HG03439 (cell line): ENCODE data around the gene DNMT1.
A peak's percentile ranks its signal among the peaks of the same experiment; 100 is the strongest.

Experiments used
- ATAC-seq: cut with Tn5 transposase; IDR thresholded peaks from one replicate; pipeline ENCODE4 v1.9.1; 2021; ENCODE audit warnings: mild to moderate bottlenecking, moderate library complexity; ENCODE audit not compliant: unreplicated experiment

Gene DNMT1

DNA sequence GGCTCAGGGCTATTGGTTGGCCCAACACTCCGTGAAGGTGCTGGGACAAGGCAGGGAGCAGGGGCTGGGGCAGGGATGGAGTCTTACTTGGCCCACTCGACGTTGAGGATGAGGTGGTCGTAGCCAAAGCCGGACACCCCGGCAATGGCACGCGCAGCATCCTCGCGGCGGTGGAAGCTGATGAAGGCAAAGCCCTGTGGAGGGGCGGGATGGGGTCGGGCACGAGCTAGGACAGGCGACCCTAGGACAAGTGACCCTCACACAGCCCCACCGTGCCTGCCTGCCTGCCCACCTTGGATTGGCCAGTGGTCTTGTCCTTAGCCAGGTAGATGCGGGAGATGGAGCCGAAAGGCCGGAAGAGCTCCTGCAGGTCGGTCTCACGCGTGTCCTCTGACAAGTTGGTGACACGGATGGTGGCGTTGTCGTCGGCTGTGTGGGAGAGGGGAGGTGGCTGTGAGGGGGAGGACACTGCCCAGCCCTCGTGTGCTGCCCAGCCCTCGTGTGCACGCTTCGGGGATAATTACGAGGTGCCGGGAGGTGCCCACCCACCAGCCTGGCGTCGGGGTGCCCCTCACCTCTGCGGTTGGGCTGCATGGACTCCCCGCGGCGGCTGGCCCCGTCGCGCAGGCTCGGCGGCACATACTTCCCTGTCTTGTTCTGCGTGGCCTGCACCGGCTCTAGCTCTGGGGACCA is 79.2 kb downstream of the DNMT1 start:
- ATAC-seq, result no peak

DNA sequence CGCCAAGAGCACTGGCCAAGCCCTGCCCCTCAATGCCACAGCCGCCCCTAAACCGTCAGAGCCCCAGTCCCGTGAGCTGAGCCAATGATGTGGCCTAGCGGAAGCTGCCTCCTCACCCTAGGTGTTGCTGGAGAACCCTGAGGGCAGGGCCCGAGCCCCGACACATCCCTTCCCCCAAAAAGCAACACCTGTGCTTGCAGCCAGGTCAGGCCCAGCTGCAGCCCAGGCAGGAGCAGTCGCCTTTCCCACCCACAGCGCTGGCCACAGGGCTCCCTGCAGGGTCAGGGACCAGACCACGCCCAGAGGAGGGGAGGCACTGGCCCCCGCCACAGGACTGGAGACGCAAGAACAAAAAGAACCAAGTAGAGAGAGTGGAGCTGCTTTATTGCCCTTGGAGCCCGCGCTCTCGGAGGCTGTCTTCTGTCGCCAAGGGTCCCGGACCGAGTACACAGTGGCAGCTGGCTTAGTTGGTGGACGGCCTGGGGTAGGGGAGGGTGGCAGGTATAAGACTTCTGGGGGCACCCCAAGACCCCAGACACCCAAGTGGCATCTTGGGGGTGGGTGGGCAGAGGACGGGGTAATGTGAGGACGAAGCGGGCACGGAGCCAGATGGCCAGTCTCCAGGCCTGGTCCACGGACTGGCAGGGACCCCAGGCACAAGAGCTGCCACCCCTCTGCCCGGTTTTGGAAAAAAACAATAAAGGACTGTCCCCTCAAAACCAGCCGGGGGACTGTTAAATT is 79.9 kb downstream of the DNMT1 start:
- no peak for ATAC-seq

DNA sequence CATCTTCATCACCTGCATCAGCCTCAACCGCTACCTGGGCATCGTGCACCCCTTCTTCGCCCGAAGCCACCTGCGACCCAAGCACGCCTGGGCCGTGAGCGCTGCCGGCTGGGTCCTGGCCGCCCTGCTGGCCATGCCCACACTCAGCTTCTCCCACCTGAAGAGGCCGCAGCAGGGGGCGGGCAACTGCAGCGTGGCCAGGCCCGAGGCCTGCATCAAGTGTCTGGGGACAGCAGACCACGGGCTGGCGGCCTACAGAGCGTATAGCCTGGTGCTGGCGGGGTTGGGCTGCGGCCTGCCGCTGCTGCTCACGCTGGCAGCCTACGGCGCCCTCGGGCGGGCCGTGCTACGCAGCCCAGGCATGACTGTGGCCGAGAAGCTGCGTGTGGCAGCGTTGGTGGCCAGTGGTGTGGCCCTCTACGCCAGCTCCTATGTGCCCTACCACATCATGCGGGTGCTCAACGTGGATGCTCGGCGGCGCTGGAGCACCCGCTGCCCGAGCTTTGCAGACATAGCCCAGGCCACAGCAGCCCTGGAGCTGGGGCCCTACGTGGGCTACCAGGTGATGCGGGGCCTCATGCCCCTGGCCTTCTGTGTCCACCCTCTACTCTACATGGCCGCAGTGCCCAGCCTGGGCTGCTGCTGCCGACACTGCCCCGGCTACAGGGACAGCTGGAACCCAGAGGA is 80.6 kb downstream of the DNMT1 start:
- no peak for ATAC-seq

DNA sequence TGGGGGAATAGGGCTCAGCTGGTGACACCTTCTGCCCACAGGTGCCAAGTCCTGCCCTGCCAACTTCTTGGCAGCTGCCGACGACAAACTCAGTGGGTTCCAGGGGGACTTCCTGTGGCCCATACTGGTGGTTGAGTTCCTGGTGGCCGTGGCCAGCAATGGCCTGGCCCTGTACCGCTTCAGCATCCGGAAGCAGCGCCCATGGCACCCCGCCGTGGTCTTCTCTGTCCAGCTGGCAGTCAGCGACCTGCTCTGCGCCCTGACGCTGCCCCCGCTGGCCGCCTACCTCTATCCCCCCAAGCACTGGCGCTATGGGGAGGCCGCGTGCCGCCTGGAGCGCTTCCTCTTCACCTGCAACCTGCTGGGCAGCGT is 81.2 kb downstream of the DNMT1 start:
- no peak for ATAC-seq

DNA sequence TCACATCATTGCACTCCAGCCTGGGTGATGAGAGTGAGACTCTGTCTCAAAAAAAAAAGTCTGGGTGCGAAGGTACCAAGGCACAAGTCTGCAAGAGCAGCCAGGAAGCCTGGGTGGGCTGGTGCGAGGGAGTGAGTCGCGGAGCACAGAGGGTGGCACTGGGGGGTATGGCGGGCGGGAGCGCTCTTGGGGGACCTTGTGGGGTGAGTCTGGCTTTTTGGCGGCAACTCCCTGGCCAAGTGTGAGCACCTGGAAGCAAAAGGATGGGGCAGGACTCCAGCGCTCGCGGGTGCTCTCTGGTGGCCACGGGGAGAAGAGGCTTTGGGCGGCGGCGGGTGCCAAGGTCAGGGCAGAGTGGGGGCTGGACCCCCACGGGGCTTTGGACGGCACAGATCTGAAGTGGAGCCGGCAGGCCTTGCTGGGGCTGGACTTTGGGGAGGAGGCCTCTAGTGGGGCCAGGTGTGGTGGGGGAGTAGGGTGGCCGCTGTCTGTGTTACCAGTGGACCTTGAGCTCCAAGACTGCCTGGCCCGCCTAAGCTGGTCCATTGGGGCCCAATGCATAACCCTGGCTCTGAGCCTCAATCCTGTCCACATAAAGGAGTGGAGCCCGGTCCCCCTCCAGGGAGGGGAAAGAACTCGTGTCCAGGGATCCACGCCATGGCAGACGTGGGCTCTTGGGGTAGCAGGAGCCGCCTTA is 81.7 kb downstream of the DNMT1 start:
- ATAC-seq, result no peak

DNA sequence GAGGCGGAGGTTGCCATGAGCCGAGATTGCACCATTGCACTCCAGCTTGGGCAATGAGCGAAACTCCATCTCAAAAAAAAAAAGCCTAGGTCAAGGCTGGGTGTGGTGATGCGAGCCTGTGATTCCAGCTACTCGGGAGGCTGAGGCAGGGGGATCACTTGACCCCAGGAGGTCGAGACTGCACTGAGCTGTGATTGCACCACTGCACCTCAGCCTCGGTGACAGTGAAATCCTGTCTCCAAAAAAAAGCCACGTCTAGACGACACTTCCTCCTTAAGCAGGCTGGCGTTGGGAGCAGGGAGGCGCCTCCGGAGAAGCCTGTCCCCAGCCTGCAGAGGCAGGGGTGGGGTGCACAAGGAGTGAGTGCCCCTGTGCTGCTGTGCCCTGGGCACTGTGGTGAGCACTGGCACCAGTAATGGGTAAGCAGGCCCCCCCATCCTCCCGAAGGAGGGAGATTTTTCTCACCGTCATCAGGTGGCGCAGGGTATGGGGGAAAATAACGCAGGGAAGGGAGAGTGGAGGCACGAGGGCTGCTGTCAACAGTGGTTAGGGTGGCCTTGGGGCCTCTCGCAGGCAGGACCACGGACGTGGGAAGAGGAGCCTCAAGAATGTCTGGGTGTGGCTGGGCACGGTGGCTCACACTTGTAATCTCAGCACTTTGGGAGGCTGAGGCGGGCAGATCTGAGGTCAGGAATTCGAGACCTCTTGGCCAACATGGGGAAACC is 82.6 kb downstream of the DNMT1 start:
- ATAC-seq, result no peak

DNA sequence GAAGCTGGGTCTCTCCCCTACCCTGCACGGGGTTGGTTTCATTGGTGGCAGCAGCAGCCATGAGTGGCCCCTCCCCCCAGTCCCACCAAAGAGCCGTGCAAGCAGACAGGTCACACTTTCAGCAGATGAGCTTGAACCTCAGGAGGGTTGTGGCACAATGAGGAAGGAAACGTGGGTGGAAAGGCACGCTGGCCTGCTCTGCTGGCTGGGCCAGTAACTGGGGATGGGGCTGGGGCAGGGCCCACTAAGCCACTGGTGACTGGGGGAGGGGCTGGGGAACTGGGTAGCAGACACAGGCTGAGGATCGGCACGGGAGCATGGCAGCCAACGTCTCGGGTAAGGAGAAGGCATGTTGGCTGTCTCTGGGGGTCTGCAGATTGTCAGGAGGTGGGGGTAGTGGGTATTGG is 83.3 kb downstream of the DNMT1 start, which contains the start of gene P2RY11:
P2RY11 (plus strand) TSS at position 289 of the 407 bp plus-strand sequence; CDS start at position 318, 29 bp downstream.
- ATAC-seq, result no peak

DNA sequence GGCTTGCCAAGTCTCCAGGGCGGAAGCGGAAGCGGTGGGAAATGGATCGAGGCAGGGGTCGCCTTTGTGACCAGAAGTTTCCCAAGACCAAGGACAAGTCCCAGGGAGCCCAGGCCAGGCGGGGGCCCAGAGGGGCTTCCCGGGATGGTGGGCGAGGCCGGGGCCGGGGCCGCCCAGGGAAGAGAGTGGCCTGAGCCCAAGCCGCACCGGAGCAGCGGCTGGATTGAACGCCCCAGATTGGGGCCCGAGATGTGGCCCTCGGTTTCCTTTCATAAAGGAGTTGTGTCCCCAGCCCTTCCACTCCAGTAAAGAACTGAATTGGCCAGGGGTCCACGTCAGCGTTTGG is 83.8 kb downstream of the DNMT1 start:
- no peak for ATAC-seq

DNA sequence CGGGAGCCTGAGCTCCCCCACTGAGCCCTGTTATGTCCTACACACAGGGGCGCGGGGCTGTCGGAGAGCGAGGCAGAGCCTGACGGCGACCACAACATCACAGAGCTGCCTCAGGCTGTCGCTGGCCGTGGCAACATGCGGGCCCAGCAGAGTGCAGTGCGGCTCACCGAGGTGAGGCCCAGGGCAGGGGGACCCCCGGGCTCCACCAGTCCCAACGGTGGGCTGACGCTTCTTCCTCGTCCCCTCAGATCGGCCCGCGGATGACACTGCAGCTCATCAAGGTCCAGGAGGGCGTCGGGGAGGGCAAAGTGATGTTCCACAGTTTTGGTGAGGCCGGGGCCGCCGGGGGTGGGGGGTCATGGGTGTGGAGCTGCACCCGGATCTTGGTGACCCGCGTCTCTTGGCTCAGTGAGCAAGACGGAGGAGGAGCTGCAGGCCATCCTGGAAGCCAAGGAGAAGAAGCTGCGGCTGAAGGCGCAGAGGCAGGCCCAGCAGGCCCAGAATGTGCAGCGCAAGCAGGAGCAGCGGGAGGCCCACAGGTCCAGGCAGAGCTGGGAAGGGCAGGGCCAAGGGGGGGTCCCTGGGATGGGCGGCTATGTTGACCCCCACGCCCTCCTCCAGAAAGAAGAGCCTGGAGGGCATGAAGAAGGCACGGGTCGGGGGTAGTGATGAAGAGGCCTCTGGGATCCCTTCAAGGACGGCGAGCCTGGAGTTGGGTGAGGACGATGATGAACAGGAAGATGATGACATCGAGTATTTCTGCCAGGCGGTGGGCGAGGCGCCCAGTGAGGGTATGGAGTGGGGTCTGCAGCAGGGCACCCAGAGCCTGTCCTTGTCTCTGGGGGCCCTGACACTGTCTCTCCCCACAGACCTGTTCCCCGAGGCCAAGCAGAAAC is 84.4 kb downstream of the DNMT1 start:
- ATAC-seq, result no peak

DNA sequence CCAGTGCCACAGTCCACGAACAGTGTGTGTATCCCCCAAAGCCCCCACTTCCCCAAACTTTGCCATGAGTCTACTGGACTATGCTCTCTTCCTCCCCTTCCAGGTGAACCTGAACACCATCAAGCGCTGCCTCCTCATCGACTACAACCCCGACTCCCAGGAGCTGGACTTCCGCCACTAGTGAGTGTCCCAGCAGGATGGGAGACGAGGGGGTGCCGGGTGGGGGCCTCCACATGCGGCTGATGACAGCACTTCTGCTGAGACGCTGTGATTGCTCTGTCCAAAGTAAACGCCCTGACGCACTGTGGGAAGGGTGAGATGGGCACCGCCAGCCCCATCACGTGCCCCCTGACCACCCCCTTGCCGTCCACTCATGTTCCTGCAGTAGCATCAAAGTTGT is 85.2 kb downstream of the DNMT1 start:
- ATAC-seq, result no peak

DNA sequence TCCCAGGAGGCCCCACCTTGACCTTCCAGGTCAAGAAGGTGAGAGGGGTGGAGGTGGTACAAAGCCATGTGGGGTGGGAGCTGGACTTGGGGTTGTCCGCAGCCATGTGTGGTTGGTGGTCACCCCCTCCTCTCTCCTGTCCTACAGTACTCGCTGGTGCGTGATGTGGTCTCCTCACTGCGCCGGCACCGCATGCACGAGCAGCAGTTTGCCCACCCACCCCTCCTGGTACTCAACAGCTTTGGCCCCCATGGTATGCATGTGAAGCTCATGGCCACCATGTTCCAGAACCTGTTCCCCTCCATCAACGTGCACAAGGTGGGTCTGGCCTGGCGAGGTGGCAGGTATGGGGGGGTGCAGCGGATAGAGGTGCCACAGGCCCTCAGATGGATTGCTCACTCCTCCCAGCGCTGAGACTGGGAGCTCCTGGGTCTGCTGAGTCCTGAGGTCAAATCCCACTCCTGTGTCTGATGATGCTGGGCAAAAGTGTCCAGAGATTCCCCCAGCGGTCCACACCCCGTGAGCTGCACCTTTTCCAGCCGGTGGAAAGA is 86.9 kb downstream of the DNMT1 start:
- no peak for ATAC-seq

DNA sequence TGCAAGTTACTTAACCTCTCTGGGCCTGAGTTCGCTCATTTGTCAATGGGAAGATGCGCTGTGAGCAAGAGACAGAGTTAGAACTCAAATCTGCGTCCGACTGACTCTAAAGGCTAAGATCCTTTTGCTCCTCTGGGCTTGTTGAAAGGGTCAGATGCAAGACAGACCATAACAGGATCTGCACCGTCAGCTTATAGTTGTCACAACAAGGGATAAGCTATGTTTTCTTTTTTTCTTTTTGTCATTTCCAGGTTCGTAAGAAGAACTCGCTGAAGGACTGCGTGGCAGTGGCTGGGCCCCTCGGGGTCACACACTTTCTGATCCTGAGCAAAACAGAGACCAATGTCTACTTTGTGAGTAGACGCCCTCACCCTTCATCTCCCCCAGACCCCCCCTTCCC is 87.5 kb downstream of the DNMT1 start:
- no peak for ATAC-seq

DNA sequence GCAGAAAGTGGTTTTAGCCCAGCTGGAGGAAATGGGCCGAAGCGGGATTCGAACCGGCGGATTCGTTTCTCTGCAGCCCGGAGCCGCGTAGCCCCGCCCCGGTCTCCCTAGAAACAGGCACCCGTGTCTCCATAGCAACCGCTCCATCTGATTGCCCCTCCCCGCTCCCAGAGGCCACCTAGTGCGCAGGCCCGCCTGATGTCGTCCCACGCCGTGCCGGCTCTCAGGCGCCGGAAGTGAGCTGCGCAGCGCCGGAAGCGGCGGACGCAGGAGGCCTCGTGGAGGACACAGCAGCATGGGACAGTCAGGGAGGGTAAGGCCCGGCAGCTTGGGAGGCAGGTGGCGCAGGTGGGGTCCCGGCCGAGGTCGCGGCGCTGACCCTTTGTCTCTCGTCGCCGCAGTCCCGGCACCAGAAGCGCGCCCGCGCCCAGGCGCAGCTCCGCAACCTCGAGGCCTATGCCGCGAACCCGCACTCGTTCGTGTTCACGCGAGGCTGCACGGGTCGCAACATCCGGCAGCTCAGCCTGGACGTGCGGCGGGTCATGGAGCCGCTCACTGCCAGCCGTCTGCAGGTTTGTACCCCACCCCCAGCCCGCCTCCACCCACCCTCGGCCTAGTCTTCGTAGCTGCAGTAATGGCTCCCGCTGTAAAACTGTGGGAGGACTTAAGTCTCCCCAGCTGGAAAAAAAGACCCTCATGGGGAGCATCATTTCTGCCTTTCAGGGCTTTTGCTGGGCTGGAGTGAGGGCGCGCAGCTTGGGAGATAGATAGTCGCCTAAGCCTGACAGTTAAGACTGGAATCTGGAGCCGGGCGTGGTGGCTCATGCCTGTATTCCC is 88.4 kb downstream of the DNMT1 start, which contains the start of gene PPAN:
PPAN (plus strand) TSS at position 263 of the 837 bp plus-strand sequence; CDS start at position 296, 33 bp downstream.
- peak; percentile 57 for ATAC-seq

DNA sequence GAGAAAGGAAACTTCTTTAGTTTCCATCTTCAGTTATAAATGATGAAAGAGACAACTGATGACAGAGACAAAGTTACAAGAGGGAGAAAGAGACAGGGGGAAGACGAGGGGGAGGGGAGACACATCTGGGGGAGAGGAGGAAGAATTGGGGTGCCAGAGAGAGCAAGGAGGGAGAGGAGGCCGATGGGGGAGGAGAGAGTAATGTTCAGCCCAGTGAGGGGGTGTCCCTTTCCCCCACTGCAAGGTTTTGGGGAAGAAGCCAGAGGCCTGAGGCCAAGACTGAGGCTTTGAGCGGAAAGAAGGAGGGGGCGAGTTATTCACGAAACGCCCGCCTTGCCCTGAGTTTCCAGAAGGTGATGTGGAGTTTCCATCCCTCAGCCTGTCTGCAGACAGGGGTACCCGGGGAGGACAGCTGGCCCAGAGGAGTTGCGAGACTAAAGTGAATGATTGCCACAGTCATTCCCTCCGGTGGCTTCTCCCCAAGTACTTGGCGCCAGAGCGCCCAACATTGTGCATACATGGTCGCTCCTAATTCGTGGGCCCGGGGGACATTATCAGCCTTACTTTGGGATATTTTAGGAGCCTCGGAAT is 89.1 kb downstream of the DNMT1 start:
- peak; percentile 19 for ATAC-seq

DNA sequence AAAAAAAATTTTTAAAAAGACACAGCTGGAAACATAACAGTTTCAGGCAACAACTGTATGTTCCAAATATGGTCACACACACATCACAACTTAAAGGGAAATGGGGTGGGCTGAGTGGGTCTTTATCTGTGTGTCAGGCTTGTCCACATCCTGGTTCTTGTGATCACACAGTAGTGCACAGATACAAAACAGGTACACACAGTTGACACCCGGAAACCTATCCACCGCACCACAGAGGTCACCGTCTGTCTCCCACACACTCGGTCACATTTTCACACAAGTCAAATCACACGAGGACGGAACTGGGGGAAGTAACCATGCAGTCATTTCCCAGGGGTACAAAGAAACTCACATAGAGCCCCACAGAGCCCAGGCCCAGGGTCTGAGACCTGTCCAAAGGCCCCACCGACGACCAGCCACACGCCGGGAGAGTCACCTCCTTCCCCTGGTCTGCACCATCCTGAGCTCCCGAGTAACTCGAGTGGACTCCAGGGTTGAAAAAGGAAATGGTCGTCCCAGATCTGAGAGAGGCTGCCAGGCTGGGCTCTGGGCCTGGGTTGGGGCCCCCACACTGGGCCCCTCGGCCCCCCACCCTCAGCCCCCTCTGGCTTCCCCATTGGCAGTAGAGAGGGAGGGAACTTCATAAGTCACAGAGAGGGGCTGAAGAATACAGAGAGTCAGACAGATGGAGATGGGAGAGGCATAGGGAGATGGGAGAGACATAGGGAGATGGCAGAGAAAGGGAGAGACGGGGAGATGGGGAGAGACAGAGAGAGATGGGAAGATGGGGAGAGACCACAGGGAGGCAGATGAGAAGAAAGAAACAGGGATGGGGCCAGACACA is 89.9 kb downstream of the DNMT1 start:
- ATAC-seq, result peak; percentile 35

DNA sequence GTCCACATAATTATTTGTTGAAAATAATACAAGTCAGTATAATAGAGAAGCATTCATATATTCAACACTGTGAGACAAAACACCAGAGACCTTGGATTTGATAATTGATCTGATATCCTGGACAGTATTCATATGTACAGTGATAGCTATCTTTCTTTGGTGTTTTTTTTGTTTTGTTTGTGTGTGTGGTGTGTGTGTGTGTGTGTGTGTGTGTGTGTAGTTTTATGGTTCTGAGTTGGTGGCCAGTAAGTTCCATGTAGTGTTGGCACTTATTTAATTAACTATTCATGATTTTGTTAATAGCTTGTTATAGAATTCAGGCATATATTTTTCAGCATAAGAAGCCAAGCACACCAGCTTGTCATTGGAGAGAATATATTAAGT is 90.6 kb downstream of the DNMT1 start:
- no peak for ATAC-seq

DNA sequence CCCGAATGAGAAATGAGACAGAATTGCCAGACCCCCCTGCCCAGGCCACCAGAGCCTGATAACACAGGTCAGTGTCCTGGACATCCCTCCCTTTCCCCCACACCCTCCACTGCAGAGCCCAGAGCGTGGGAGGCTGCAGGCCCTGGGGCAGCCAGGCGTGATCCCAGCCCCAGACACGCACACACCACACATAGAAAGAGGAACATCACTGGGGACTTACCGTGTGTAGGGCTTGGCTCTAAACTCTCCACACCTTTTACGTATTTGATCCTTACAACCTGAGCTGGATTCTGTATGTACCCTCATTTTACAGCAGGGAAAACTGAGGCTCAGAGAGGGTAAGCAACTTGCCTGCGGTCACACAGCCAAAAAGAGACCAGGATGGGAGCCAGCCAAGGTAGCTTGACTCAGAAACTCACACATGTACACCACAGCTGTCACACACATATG is 91.9 kb downstream of the DNMT1 start:
- peak; percentile 31 for ATAC-seq
